Measurements from ENCODE around the gene PDCD4.

PDCD4 gene

GRCh38 chr10:110870823-110871297 lies 868 bp upstream of the PDCD4 start:
- no peaks in the 10 kb centered on the region for H3K36me3 ChIP-seq (replicated peaks; ENCODE audit: insufficient read depth, low read length)
- peaks cover 28% of the 10 kb centered on the region for H3F3A ChIP-seq (ENCODE audit: insufficient read depth, low read length)
- no peak for DNase-seq
- no peaks in the 10 kb centered on the region for H3K9me3 ChIP-seq (replicated peaks; ENCODE audit: insufficient read depth, low read length)
- no peaks in the 10 kb centered on the region for H3K9me2 ChIP-seq (replicated peaks; ENCODE audit: insufficient read depth, low read length)
- H3K79me2 ChIP-seq (ENCODE audit: low read length) = peaks cover 27% of the 10 kb centered on the region
- peak overlapping the region; percentile 28; the same call in 1 of the 2 replicates for H3K27ac ChIP-seq (ENCODE audit: low read length)
- peak overlapping the region; percentile 66 for H3K4me3 ChIP-seq (ENCODE audit: low read length)
- no peaks in the 10 kb centered on the region for H3K27me3 ChIP-seq (replicated peaks; ENCODE audit: insufficient read depth, low read length)
- H4K20me1 ChIP-seq (ENCODE audit: insufficient read depth, low read length) = no peaks in the 10 kb centered on the region
- peak overlapping the region; percentile 51 for H3K9ac ChIP-seq (ENCODE audit: low read length)
- H3K4me1 ChIP-seq (ENCODE audit: low read length) = peaks cover 34% of the 10 kb centered on the region
- no peak for TF ChIP-seq EZH2 (optimal IDR thresholded peaks at IDR 0.05; ENCODE audit: low read depth, low read length)
- TF ChIP-seq, protein P1, sequence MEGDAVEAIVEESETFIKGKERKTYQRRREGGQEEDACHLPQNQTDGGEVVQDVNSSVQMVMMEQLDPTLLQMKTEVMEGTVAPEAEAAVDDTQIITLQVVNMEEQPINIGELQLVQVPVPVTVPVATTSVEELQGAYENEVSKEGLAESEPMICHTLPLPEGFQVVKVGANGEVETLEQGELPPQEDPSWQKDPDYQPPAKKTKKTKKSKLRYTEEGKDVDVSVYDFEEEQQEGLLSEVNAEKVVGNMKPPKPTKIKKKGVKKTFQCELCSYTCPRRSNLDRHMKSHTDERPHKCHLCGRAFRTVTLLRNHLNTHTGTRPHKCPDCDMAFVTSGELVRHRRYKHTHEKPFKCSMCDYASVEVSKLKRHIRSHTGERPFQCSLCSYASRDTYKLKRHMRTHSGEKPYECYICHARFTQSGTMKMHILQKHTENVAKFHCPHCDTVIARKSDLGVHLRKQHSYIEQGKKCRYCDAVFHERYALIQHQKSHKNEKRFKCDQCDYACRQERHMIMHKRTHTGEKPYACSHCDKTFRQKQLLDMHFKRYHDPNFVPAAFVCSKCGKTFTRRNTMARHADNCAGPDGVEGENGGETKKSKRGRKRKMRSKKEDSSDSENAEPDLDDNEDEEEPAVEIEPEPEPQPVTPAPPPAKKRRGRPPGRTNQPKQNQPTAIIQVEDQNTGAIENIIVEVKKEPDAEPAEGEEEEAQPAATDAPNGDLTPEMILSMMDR (IDR thresholded peaks at IDR 0.05; ENCODE audit: low read length) = no peak
- no peak for TF ChIP-seq EZH2phosphoT487 (IDR thresholded peaks at IDR 0.05; ENCODE audit: low read length)
- peak overlapping the region; percentile 80 for H3K4me2 ChIP-seq (ENCODE audit: low read depth, low read length)
- peak overlapping the region; percentile 9 for H2AFZ ChIP-seq (ENCODE audit: low read length)

DNA sequence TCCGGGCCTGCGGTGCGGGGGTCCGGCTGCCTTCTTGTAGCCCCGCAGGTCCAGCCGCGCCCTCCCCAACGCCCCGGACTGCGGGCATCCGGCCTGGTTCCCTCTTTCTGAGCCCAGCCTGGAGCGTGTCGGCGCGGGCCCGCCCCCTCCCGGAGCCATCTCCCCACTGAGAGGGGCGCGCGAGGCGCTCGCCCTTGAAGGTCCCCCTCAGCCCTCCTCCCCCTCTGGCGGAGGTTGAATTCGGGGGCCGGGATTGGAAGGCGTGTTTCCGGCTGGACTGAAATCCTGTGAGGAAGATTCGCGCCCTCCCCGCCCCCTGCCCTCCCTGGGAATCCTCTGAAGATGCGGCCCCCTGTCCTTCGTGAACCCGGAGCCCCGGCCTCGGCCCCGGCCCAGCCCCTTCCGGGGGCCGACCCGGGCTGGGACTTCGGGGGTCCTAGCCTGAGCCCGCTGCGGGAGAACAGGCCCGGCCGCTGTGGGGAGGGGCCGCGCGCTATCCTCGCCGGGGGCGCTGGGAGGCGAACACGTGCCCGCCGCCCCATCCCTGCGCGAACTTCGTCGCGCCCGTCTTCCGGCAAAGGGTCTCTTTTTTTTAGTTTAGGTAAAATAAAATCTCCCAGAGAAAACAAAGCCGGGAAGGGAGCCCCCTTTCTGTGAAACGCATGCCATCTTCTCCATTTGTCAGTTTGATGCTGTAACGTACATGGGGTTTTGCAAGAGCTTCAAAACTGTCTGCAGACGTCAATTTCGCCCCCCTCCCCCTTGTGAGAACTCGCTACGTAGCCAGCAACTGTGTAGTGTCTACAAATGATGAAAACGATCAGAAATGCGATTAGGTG lies 636 bp downstream of the PDCD4 start:
- Histone ChIP-seq H3K79me2 (ENCODE audit: low read length) (peaks cover 27% of the 10 kb centered on the region), H4K20me1 (ENCODE audit: insufficient read depth, low read length) (no peaks in the 10 kb centered on the region), H3K27me3 (replicated peaks; ENCODE audit: insufficient read depth, low read length) (no peaks in the 10 kb centered on the region), H3K4me3 (ENCODE audit: low read length) (peak overlapping the region; percentile 66), H3K9me2 (replicated peaks; ENCODE audit: insufficient read depth, low read length) (no peaks in the 10 kb centered on the region), H2AFZ (ENCODE audit: low read length) (peak overlapping the region; percentile 9), H3K9me3 (replicated peaks; ENCODE audit: insufficient read depth, low read length) (no peaks in the 10 kb centered on the region), H3K9ac (ENCODE audit: low read length) (peak overlapping the region; percentile 51), H3K4me2 (ENCODE audit: low read depth, low read length) (peak overlapping the region; percentile 80), H3F3A (ENCODE audit: insufficient read depth, low read length) (peaks cover 17% of the 10 kb centered on the region), H3K4me1 (ENCODE audit: low read length) (peaks cover 19% of the 10 kb centered on the region), H3K36me3 (replicated peaks; ENCODE audit: insufficient read depth, low read length) (no peaks in the 10 kb centered on the region; the same call in 1 of the 2 replicates), H3K27ac (ENCODE audit: low read length) (peak overlapping the region; percentile 28; the same call in 1 of the 2 replicates)
- peak; percentile 50 for DNase-seq
- TF ChIP-seq EZH2 (optimal IDR thresholded peaks at IDR 0.05; ENCODE audit: low read depth, low read length) = no peak
- TF ChIP-seq, protein P1 (IDR thresholded peaks at IDR 0.05; ENCODE audit: low read length) = no peak
- TF ChIP-seq EZH2phosphoT487 (IDR thresholded peaks at IDR 0.05; ENCODE audit: low read length) = no peak

DNA sequence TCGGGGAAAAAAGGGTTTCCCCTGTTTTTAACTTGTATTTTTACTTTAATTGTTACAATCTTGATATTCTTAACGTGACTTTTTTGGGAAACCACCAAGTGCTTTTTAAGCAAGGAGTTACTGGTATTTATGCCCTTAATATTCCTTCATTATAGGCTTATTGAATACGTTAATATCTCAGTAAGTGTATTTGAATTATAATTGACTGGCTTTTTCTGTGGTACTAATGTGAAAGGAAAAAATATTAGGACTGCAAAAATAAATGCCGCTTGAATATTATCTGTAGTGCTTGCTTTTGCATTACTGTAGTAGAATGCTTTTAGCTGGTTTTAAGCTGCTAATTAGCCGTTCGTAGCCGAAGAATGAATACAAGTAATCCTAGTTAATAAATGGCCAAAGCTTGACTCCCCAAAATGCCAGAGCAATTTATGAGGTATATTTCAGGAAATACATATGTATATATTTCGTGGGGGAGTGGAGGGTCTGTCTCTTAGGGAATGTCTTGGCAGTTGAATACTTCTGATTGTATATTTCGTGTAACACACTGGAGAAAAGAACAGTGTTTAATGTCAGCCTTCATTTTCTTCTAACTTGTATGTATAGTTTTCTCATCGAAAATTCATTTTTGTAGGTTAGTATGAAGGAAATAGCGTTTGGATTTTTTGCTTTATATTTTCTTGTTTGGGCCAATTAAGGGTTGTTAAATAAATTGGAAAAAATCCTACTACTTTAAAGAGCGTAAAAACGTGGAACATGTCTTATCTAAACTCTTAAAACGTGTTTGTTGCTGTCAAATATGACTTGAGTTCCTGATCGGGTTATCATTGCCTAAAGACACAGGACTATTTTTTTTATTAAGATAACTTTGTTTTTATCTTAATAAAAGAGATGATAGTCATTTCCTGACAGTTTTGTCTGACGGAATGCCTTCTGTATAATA lies 1.5 kb downstream of the PDCD4 start:
- no peak for DNase-seq
- Histone ChIP-seq H3K79me2 (ENCODE audit: low read length) (peaks cover 27% of the 10 kb centered on the region), H3K4me1 (ENCODE audit: low read length) (peaks cover 10% of the 10 kb centered on the region)

More for the DNA sequence above, 1.5 kb downstream of the PDCD4 start:
- Histone ChIP-seq H3K4me2 (ENCODE audit: low read depth, low read length) (peak overlapping the region; percentile 80), H4K20me1 (ENCODE audit: insufficient read depth, low read length) (no peaks in the 10 kb centered on the region), H3K27me3 (replicated peaks; ENCODE audit: insufficient read depth, low read length) (no peaks in the 10 kb centered on the region), H3K36me3 (replicated peaks; ENCODE audit: insufficient read depth, low read length) (no peaks in the 10 kb centered on the region; the same call in 1 of the 2 replicates), H3K4me3 (ENCODE audit: low read length) (peak overlapping the region; percentile 66), H3K9ac (ENCODE audit: low read length) (peak overlapping the region; percentile 51; the same call in 1 of the 2 replicates), H3K27ac (ENCODE audit: low read length) (peak overlapping the region; percentile 28; the same call in 1 of the 2 replicates), H2AFZ (ENCODE audit: low read length) (peak overlapping the region; percentile 9), H3K9me3 (replicated peaks; ENCODE audit: insufficient read depth, low read length) (no peaks in the 10 kb centered on the region), H3K9me2 (replicated peaks; ENCODE audit: insufficient read depth, low read length) (no peaks in the 10 kb centered on the region), H3F3A (ENCODE audit: insufficient read depth, low read length) (peaks cover 9% of the 10 kb centered on the region; the same call in 1 of the 2 replicates)
- TF ChIP-seq EZH2 (optimal IDR thresholded peaks at IDR 0.05; ENCODE audit: low read depth, low read length) (no peak), EZH2phosphoT487 (IDR thresholded peaks at IDR 0.05; ENCODE audit: low read length) (no peak)
- TF ChIP-seq, protein P1 (IDR thresholded peaks at IDR 0.05; ENCODE audit: low read length) = no peak

Data from MM.1S (cell line).